ENCODE results near the gene SLC10A7. TPM values are rescaled to one million over a fixed set of nuclear protein-coding genes. Genes with fewer than 3 reads are reported as not detected.

The SLC10A7 gene
- total RNA-seq, 2 experiments from 2014 or later = 8.7 to 9.9 TPM

GRCh38 chr4:146488495-146489174 lies 33.1 kb downstream of the SLC10A7 start:
- H3K27me3 ChIP-seq (ENCODE audit: control insufficient read depth in 1 of 2, insufficient read depth in 2 of 2, low read length in 2 of 2) = no peaks in the 10 kb centered on the region
- ChIA-PET CTCF (no interaction called here), POLR2A (no interaction called here)
- H3K4me3 ChIP-seq (ENCODE audit: low read length) = no peak overlapping the region
- Mint-ChIP-seq H3K27me3 (no peaks in the 10 kb centered on the region), H3K27ac (no peak overlapping the region), H3K9me3 (peaks cover 2% of the 10 kb centered on the region), H3K4me1 (ENCODE audit: low read depth) (peaks cover 43% of the 10 kb centered on the region), H3K36me3 (ENCODE audit: low read depth) (peaks cover 58% of the 10 kb centered on the region), H3K4me3 (no peak overlapping the region)
- H3K9me3 ChIP-seq (ENCODE audit: control insufficient read depth in 1 of 2, insufficient read depth in 1 of 2, low read length in 2 of 2) = peaks cover 0 to 6% of the 10 kb centered on the region in 2 experiments
- ATAC-seq (ENCODE audit: poor library complexity) (no peak), DNase-seq (peak in 3 of 14 experiments; percentile 10 to 54 (median 14))
- intact Hi-C loops (cut with DNase I, micrococcal nuclease) = no loop called here
- H3K27ac ChIP-seq (ENCODE audit: low read depth in 1 of 2, low read length in 2 of 2) = no peak overlapping the region
- H3K36me3 ChIP-seq (ENCODE audit: insufficient read depth, low read length) = no peaks in the 10 kb centered on the region
- TF ChIP-seq CTCF (IDR thresholded peaks at IDR 0.05) = no peak
- peaks cover 7% of the 10 kb centered on the region for H3K4me1 ChIP-seq (ENCODE audit: insufficient read depth, low read length)

GRCh38 chr4:146486565-146486964 lies 35.2 kb downstream of the SLC10A7 start:
- Mint-ChIP-seq H3K36me3 (ENCODE audit: low read depth) (peaks cover 79% of the 10 kb centered on the region), H3K4me3 (peak overlapping the region; percentile 22), H3K27me3 (no peaks in the 10 kb centered on the region), H3K4me1 (ENCODE audit: low read depth) (peaks cover 42% of the 10 kb centered on the region), H3K9me3 (peaks cover 12% of the 10 kb centered on the region), H3K27ac (no peak overlapping the region)
- H3K9me3 ChIP-seq (ENCODE audit: control insufficient read depth in 1 of 2, insufficient read depth in 1 of 2, low read length in 2 of 2) = peaks cover under 1 to 19% of the 10 kb centered on the region in 2 experiments
- no peak for TF ChIP-seq CTCF (IDR thresholded peaks at IDR 0.05)
- ChIA-PET POLR2A (no interaction called here), CTCF (no interaction called here)
- H3K4me1 ChIP-seq (ENCODE audit: insufficient read depth, low read length) = peaks cover 7% of the 10 kb centered on the region
- no peaks in the 10 kb centered on the region for H3K27me3 ChIP-seq (ENCODE audit: control insufficient read depth in 1 of 2, insufficient read depth in 2 of 2, low read length in 2 of 2)
- H3K36me3 ChIP-seq (ENCODE audit: insufficient read depth, low read length) = no peaks in the 10 kb centered on the region
- intact Hi-C loops (cut with DNase I, micrococcal nuclease) = no loop called here
- no peak overlapping the region for H3K4me3 ChIP-seq (ENCODE audit: low read length)
- no peak overlapping the region for H3K27ac ChIP-seq (ENCODE audit: low read depth in 1 of 2, low read length in 2 of 2)
- no peak for ATAC-seq (ENCODE audit: poor library complexity)
- DNase-seq = peak in 2 of 14 experiments; percentile 4 to 27

GRCh38 chr4:146485968-146486367 lies 35.8 kb downstream of the SLC10A7 start:
- Histone ChIP-seq H3K36me3 (ENCODE audit: insufficient read depth, low read length) (no peaks in the 10 kb centered on the region), H3K27me3 (ENCODE audit: control insufficient read depth in 1 of 2, insufficient read depth in 2 of 2, low read length in 2 of 2) (no peaks in the 10 kb centered on the region), H3K4me3 (ENCODE audit: low read length) (no peak overlapping the region), H3K4me1 (ENCODE audit: insufficient read depth, low read length) (peaks cover 7% of the 10 kb centered on the region), H3K9me3 (ENCODE audit: control insufficient read depth in 1 of 2, insufficient read depth in 1 of 2, low read length in 2 of 2) (peaks cover 6 to 19% of the 10 kb centered on the region in 2 experiments), H3K27ac (ENCODE audit: low read depth in 1 of 2, low read length in 2 of 2) (no peak overlapping the region)
- Mint-ChIP-seq H3K9me3 (peaks cover 12% of the 10 kb centered on the region), H3K27ac (no peak overlapping the region), H3K4me1 (ENCODE audit: low read depth) (peaks cover 36% of the 10 kb centered on the region), H3K36me3 (ENCODE audit: low read depth) (peaks cover 78% of the 10 kb centered on the region), H3K4me3 (no peak overlapping the region), H3K27me3 (no peaks in the 10 kb centered on the region)
- POLR2A ChIA-PET = no interaction called here
- TF ChIP-seq CTCF (IDR thresholded peaks at IDR 0.05) = no peak
- ATAC-seq (ENCODE audit: poor library complexity) = no peak
- DNase-seq = no peak
- intact Hi-C loops (cut with DNase I, micrococcal nuclease) = no loop called here
- CTCF ChIA-PET = no interaction called here

Data from CD4-positive, alpha-beta T cell (primary cell).